NCI-H2196 treated with DMSO at 0.1 percent for 48 hours (cell line): ENCODE results near the gene CASZ1.

Source experiments
- DNase-seq: peaks from one replicate; lab custom pipeline; 2025; ENCODE audit not compliant: unreplicated experiment; lab: John Stamatoyannopoulos, UW

The CASZ1 gene

DNA sequence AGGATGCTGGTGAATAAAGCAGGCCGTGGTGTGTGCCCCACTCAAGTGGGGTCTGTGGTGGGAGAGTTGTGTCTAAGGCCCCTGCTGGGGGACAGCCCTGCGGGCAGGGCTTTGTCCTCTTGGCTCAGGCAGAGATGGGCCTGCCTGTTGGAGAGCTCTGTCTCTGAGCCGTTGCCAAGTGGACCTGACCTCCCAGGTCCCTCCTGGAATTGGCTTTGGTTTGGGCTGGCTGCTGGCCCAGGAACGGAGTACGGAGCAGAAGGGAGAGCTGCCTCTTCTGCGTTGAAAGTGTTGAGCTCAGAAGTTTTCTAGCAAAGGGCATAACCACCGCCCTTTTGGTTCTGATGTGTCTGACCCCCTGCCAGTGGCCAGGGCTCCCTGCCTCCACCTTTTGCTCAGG, 167.8 kb downstream of the CASZ1 start:
- DNase-seq, result no peak

DNA sequence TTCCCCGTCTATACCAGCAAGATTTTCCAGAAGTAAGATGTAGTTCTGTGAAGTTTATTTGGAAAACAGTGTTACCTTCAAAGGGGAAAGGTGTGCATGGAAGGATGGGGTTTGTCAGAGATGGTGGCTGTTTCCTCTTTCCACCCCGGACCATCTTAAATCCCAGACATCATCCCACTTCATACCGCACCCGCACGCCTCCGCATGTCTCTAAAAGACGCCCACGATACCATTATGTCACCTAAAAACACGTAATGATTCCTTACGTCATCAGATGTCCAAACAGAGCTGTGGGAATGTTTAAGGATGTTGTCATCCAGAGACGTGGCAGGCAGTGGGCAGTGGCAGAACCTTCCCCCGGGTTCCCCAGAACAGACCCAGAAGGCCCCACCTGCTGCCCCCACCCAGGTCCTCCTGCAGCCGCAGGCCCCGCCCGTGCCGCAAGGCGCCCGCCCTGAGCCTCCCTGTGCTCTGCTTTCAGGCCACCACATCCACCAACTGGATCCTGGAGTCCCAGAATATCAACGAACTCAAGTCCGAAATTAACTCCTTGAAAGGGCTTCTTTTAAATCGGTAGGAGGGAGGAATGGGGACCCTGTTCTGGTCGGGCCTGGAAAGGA, 169.5 kb downstream of the CASZ1 start:
- no peak for DNase-seq

DNA sequence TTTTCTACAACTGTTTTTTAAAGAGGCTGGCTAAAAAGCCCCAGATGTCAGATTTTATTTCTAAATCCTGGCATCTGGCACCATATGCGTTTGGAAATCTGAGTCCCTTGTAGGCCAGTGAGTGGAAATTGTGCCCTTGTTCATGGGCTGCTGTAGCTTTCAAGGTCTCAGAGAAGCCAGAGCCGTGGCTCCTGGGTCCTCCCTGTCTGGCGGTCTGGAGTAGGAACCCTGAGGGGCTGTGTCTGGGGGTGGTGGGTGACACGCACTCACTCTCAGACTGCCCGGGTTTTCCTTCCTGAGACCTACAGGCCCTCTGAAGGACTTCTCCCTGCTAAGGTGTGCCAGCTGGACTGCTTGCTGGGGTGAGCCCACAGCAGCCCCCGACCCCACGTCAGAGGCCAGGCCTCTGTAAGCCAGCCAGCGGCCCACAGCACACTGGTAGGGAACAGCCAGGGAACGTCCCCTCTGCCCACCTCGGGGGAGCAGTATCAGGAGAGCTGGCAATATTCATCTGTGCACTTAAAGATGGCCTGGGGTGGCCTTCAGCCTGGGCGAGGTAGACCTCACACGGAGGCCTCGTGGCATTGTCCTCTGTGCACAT, 170.2 kb downstream of the CASZ1 start:
- DNase-seq, result no peak

DNA sequence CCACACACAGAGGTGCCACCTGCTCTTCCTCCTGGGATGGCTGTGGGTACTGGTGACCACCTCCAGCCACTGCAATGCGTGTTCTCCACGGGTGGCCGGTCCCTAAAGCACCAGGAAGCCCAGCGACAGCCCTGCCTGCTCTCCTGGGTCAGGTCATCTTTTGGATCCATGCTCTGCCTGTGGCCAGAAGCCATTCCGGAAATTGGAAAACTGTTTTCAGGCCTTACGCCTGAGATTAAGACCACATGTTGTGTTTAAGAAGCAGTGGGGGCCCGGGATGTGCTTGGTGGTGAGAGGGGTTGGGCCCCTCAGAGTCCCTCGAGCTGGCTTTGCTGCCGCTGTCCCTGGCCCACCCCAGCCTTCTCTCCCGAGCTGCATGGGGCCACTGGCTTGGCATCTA, 170.9 kb downstream of the CASZ1 start:
- no peak for DNase-seq

DNA sequence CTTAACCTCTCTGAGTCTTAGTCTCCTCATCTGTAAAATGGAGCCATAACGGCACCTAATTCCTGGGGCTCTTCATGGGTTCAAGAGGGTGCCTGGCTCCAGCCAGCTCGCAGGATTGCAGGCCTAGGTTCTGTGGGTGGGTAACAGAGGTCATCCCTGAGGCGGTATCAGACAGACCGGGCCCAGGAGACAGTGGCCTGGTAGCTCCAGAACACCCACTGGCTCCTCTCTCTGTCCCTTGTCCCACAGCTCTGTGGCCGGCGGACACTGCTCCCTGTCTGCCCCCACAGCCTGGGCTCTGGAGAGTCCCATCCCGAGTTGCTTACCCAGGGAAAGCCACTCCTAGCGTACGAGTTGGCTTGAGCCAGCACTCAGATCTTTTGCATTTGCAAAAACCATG, 171.4 kb downstream of the CASZ1 start:
- DNase-seq, result no peak

DNA sequence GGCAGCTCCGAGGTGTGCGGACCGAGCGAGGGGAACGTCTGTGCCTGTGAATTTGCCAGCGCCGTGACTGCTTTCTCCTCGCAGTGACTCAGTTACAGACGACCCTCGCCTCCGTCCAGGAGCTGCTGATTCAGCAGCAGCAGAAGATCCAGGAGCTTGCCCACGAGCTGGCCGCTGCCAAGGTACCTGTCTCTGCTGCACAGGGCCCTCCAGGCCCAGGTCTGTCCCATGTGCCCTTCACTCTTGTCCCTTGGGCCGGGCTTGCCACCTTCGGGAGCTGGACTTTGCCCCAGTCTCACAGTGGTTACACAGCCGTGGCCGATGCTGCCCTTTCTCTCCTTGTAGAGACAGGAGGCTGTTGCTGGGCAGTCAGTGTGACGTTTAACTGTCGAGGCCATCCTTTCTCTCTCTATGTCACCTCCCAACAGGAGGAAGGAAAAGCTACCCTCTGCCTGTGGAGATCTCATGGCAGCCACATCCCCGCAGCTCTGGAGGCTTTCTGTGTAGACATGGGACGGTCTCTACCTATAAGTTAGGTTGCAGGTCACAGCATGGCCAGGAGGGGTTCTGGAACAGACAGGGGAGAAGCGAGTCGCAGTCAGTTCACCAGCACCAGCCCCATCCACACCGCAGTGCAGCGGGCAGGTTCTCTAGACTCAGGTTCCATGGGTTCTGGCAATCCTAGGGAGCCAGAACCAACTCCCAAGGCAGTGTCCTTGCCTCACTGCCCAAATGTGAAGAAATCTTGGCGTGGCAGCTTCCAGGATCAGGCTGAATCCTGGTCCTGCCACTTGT, 172.0 kb downstream of the CASZ1 start:
- no peak for DNase-seq

DNA sequence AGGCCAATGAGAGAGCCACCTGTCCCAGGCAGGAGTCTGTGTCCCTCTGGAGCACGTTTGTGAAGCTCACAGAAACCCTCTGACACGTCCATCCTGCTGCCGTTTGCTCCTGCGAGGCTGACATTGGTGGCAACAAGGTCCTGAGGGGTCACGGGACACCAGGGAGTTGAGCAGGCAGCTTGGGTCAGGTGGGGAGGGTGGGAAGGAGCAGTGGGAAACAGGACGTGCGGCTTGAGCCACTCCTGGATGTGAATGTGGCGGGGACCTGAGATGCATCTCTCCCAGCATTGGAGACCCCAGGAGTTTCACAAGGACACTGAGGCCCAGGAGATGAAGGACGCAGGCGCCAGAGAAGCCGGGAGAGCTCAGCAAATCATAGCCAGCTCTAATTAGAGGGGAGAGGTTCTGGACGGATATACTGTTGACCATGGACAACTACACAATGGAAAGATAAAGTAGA, 172.7 kb downstream of the CASZ1 start:
- DNase-seq, result no peak

DNA sequence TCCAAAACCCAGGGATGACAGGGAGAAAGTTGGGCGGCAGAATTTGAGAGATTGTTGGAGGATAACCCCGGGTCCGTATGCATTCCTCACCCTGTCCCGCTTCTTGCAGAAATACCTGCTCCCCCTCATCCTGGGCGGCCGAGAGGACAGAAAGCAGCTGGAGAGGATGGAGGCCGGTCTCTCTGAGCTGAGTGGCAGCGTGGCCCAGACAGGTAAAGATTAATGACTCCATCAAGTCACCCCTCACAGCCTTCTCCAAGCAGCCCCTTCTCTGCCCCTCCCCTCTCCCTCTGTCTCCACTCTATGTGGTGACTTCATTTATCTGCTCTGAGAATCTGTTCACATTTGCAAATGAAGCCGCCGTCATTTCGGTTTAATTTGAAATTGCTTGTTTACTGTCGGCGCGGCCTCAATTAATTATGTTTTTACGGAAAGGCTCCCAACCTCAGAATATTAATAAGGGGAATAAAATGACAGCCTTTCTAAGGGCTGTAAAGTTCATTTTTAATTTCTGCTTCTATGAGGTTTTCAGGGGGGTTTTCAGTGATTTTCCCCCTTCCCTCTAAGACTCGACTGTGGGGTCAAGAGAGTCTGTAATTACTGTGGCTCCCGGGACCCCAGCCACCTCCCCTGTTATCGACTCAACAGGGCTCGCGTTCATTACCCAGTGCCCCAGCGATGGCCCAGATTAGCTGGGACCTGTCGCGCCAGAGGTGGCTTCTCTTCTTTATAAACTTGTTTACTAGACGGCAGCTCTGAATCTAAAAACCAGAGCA, 173.3 kb downstream of the CASZ1 start:
- DNase-seq, result no peak

DNA sequence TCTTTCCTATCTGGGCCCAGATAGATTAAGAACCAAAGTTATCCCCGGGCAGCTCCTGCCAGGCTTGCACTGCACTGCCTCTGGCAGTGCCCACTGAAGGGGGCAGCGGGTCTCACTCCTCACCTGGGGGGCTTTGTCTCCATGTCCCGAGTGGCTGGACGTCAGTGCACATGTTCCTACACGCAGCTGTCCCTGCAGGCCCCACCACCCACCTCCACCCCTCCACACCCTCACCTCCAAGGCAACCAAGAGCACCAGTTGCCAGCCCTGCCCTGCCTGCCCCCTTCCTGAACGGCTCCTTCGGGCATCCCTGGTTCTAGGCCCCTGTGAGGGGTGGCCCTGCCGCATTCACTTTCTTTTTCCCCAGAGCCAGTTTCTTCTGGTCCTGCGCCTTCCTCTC, 174.5 kb downstream of the CASZ1 start:
- DNase-seq, result no peak

DNA sequence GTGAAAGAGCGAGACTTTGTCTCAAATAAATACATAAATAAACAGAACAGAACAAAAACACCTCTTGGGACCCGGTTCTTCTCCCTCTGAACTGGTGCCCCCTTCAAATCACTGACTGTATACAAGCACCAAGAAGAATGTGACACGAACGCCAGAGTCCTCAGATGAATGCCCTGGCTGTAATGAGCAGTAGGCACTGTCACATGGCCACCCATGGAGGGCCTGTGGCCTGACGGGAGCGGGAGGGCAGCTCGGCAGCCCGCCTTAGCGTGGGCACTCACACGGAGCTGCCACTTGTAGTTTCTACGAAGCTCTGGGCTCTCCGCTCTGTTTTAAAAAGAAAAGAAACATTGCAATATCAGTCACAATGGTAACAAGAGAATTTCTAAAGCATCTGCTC, 175.7 kb downstream of the CASZ1 start:
- no peak for DNase-seq

DNA sequence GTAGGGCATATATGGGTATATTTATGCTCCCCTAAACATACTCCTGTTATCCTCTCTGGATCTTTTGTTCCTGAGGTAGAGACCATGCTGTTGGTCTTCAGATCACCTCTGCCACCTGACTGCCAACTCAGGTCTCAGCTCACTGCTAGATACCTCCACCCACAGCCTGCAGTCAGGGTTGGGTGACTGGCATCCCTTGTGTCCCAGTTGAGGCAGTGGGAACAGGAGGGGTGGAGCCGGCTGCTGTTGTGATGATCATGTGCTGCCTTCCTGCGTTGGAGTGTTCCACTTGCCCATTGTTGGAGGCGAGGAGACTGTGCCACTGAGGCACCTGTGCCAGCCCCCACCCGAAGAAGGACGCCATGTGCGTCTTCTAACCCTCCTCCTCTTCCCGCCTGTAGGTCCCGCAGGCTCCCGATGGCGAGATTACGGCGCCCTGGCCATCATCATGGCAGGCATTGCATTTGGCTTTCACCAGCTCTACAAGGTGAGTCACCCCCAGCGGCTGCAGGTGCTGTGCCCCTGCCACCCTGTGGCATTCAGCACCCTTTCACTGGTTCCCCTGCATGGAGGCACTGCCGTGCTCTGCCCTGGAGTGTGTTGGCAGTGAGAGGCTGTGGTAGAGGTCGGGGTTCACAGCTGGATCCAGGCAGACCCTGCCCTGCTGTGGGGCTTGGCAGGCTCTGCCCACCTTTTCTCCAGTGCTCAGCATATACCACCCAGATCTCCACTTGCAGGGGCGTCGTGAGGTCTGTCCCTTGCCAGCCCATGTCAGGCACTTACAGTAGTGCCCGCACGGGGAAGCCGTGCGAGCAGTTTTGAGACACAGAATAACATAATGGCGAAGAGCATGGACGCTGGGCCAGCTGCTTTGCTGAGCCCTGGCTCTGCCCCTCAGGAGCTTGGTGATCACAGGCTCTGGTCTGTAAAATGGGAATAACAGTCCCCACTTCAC, 178.2 kb downstream of the CASZ1 start:
- no peak for DNase-seq

DNA sequence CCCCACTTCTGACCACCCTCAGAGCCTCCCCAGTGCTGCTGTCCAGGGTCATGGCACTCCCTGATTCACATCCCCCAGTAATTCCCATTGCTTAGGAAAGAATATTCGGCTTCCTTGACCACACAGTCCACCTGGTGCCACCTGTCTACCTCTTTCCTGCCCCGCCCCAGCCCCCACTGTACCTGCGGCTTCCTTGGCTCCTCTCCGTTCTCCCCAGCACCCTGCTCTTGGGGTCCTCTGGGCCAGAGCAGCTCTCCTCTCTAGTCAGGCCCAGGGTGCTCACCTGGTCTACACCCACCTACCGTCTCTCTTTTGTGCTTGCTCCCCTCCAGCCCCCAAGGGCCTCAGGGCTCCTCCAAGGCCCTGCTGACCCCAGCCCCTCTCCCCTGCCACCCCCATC, 179.1 kb downstream of the CASZ1 start:
- no peak for DNase-seq

DNA sequence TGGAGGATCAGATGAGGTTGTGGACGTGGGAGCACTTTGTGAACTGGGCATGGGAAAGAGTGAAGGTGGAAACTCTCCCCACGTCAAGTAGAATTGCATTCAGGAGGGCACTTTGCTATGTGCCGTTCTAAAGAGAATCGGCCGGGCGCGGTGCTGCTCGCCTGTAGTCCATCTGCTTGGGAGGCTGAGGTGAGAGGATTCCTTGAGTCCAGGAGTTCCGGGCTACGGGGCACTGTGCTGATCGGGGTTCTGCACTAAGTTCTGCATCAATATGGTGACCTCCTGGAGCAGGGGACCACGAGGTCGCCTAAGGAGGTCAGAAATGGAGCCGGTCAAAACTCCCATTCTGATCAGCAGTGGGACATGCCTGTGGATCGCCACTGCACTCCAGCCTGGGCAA, 179.8 kb downstream of the CASZ1 start:
- no peak for DNase-seq

DNA sequence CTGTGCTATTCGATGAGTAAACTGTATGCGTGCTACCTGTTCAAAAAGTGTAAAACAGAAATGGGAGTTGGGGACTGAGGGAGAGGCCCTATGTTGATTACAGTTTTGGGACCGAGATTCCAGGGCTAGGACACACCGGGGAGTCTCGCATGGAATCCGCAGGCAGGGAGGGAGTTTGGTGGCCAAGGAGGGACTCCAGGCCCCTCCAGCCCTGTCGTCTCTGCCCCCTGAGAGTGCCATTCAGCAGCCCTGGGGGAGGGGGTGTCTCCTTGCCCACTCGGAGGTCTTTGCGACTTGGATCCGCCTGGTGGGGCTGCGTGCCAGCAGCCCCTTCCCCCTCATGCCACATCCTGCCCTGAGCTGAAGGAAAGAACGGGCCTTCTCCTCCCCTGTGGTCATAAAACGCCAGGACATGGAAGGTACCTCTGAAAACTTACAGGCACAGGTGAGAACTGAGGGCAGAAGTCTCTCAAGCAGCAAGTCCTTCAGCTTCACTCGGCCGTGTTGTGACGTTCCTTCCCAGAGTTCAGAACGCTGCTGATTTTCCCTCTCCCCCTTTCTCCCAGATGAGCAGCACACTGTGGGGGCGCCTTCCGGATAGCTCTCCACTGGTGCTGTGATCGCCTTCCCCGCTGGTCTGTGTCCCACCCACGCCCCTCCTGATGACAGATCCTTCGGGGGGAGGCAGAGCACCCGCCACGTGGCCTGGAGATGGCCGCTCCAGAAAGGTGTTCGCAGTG, 180.3 kb downstream of the CASZ1 start:
- DNase-seq, result no peak

DNA sequence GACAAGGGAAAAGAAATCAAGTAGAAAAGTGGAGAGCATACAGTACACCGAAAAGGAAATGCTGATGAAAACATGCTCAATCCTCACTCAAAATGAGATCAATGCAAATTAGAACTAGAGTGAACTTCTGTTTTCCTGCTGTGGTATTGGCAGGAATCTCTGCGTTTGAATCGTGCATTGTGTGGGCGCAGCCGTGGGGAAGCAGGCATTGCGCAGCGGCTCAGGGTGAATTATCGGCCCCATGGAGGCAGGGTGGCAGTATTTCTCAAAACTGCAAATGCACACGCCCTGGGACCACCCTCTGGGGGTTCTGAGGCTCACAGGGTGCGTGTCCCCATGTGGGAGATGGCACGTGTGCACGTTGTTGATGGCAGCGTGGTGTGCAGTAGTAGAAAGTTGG, 181.1 kb downstream of the CASZ1 start:
- DNase-seq, result no peak

DNA sequence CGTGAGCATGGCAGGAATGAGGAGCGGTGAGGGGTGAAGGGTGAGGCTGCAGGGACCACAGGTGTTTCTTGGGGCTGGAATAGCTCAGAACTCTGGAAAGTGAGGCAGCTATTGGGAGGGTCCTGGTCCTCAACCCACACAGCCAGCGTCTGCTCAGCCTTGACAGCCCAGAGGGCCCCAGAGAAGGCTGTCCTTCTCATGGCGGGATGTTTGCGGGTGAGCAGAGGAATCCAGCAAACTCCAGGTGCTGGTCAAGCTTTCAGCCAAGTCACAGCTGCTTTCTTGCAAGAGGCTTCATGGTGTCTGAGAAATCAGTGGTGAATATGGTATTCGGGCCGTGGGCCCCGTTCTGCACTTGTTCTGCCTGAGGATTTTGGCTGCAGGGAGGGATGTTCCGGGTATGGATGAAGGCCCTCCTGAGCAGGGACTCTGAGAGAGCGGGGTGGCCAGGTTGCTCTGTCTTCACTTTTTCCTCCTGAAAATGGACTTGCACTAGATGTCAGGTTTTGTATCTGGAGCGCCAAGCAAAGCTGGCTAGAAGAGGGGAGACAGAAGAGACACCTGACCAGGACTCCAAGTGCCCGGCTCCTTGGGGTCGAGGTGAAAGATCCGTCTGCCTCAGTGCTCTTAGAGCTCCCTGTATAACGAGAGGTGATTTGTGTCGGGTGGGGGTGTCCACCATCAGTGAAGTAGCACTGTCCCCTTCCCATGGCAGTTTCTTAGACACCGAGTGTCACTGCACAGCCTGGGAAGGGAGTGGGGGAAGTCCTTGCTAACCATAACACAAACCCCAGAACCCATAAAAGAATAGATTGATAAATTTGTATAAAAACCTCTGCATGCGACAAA, 181.8 kb downstream of the CASZ1 start:
- DNase-seq, result no peak

DNA sequence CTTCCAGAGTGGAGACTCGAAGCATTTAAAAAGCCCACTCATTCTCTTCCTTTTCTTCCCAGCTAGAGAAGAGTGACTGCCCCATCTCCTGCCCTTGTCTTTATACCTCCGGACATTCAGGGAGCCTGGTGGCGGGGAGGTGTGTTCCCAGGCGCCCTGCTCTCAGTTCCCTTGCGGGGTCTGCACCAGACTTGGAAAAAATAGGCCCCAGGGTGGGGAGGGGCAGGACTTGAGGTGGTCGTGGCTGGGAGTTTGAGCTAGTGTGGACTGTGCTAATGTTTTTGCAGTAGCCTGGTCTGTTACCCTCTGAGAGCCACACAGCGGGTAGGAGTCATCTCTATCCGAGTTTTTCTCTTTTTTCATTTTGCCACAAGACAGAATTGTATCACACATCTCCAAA, 182.6 kb downstream of the CASZ1 start:
- DNase-seq, result no peak

DNA sequence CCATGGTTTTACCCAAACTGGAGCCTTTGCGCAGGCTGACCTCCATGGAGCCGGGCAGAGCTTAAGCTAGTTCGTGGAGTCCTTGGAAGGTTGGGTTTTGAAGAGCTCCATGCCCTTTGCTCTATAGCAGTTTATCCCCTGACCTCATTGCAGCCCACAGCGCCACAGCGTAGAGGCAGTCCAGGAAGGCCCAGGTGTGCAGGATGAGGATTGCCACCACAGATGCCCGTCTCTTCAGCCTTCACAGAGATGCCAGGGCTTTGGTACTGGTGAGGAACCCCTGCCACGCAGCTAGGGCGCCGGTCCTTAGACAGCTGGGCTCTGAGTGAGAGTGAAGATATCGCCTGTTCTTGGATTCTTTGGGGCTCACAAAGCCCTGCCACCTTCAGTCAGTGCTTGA, 183.1 kb downstream of the CASZ1 start:
- no peak for DNase-seq
